NB4 (cell line): ENCODE results near the gene FUCA1.

ENCODE experiments used
- CTCF ChIP-seq: IDR thresholded peaks from one replicate; pipeline ENCODE4 v1.5.1; 2012; ENCODE audit warnings: low read depth, low read length
- MYC ChIP-seq: IDR thresholded peaks from 2 replicates; pipeline ENCODE4 v1.6.1; 2011; ENCODE audit warnings: low read depth, low read length
- POLR2A ChIP-seq: IDR thresholded peaks from 2 replicates; pipeline ENCODE4 v1.6.1; 2011; ENCODE audit warnings: mild to moderate bottlenecking; ENCODE audit not compliant: insufficient read length; ENCODE audit errors: extremely low read depth

- TF ChIP-seq MYC: no peak; the same call in 1 of the 2 replicates
- TF ChIP-seq CTCF: no peak
- no peak for TF ChIP-seq POLR2A
Observed at GRCh38 chr1:23904748-23905357, 36.8 kb upstream of the FUCA1 start.
